Fibroblast of villous mesenchyme (primary cell): ENCODE results near the gene NDUFB10. TPM values are rescaled to one million over a fixed set of nuclear protein-coding genes. Genes with fewer than 3 reads are reported as not detected.
"Not testable (repeated sequence)": the region's sequence is repeated elsewhere in the genome, so short reads cannot be mapped to it uniquely, and the experiment has no call there.

Experiments
- DNase-seq: peaks from one replicate; pipeline ENCODE4 v3.0.0-alpha.2; 2010; ENCODE audit warnings: low read depth
- H3K4me3 ChIP-seq: 2 replicates; pipeline ENCODE4 v1.5.1; 2011; ENCODE audit warnings: low read depth, mild to moderate bottlenecking, low read length
- total RNA-seq: library from RNA; depleted of rRNA; stranded (reverse); fragments of >200 nt; gene quantifications from 2 replicates; pipeline ENCODE4 v1.2.3, GENCODE V29; 2012
- TF ChIP-seq, protein P1 (sequence below): IDR thresholded peaks from 2 replicates; pipeline ENCODE4 v1.5.1; 2012; ENCODE audit warnings: low read depth, mild to moderate bottlenecking, low read length; ENCODE audit not compliant: insufficient read depth

Gene NDUFB10
- total RNA-seq, 1 donor: 87.2 TPM

DNA sequence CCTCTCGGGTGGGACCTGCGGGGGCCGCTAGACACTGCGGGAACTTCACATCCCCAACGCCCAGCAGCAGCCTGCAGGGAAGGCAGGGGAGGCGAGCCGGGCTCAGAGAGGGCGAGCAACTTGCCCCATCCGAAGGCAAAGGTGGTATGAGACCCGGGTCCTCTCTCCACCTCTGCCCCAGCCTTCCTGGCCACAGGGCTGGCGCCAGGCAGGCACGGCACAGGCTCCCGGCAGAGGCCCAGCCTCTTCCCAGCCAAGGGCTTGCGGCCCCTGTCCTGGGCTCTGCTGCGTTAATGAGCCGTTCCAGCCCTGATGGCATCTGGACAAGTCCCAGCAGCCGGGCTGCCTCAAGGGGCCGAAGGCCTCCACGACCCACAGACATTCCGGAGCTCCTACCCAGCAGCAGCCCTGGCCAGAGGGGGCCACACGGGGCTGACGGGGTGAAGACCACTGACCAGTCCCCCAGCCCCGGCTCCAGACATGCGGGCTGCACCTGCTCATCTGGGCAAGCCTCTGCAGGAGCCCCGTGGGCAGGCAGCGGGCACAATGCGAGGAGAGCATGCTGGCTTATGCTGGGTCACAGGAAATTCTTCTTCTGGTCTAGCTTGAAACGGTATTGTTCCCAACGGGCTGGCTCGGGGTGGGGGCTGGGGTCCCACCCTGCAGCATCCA lies 39.9 kb upstream of the NDUFB10 start:
- H3K4me3 ChIP-seq: no peak overlapping the region
- DNase-seq: no peak
- TF ChIP-seq, protein P1, sequence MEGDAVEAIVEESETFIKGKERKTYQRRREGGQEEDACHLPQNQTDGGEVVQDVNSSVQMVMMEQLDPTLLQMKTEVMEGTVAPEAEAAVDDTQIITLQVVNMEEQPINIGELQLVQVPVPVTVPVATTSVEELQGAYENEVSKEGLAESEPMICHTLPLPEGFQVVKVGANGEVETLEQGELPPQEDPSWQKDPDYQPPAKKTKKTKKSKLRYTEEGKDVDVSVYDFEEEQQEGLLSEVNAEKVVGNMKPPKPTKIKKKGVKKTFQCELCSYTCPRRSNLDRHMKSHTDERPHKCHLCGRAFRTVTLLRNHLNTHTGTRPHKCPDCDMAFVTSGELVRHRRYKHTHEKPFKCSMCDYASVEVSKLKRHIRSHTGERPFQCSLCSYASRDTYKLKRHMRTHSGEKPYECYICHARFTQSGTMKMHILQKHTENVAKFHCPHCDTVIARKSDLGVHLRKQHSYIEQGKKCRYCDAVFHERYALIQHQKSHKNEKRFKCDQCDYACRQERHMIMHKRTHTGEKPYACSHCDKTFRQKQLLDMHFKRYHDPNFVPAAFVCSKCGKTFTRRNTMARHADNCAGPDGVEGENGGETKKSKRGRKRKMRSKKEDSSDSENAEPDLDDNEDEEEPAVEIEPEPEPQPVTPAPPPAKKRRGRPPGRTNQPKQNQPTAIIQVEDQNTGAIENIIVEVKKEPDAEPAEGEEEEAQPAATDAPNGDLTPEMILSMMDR: no peak

GRCh38 chr16:1920122-1920521 lies 39.2 kb upstream of the NDUFB10 start:
- not testable (repeated sequence) for H3K4me3 ChIP-seq, DNase-seq

DNA sequence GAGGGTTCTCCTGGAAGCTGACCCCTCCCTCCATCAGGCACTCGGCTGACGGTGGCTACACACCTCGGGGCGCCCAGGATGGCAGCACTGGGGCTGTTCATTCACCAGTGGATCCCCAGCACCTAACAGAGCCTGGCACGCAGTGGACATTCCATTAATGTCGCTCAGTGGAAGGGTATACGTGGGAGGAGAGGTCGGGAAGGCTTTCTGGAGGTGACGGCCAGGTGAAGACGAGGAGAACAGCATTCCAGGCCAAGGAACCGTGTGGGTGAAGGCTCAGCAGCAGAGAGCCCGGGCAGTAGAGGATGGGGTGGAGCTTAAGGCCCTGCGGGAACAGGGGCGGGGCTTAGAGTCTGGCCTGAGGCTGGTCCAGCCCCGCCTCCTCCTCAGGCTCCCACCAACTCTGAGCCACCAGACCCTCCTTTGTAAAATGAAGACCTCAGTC lies 38.6 kb upstream of the NDUFB10 start:
- DNase-seq: no peak
- TF ChIP-seq, protein P1: no peak
- H3K4me3 ChIP-seq: no peak overlapping the region

GRCh38 chr16:1922357-1922756 lies 37.0 kb upstream of the NDUFB10 start:
- TF ChIP-seq, protein P1: no peak
- no peak for DNase-seq
- no peak overlapping the region for H3K4me3 ChIP-seq

DNA sequence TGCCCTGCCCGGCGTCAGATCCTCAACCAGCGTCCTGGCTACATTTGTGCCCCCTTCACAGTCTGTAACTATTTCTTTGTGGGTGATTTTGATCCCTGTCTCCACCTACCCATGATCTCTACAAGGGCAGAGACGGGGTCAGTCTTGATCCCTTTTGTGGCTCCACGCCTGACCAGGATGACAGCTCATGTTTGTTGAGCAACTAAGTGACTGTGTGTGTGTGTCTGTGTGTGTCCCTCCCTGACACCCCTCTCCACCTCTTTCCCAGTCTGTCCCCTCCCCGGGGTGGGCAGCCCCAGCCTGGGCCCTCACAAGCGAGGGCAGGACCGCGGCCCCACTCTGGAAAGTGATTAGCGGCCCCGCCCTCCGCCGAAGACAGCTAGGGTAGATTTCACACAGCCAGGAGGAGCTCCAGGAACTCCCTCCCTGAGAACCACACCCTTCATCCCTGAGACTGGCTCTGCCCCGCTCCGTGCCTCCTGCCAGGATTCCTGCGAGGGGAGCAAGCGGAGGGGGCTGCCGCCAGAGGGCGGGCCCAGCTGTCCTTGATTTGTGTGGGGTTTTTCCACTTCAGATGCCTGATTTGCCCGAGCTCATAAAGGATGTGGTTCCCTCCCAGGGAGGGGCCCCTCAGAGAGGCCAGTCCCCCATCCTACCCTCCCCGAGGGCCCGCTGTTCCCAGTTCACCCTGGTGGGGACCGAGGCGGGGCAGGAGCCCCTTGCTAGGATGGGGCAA lies 35.9 kb upstream of the NDUFB10 start:
- DNase-seq: peak; percentile 76

DNA sequence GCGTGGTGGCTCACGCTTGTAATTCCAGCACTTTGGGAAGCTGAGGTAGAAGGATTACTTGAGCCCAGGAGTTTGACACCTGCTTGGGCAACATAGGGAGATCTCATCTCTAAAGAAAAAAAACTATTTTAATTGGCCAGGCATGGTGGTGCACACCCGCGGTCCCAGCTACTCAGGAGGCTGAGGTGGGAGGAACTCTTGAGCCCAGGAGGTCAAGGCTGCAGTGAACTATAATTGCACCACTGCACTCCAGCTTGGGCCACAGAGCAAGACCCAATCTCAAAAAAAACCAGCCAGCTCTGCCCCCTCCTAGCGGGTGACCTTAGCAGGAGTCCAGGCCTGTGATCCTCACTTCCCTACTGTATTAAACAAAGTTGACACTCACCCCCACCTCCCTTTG lies 35.2 kb upstream of the NDUFB10 start:
- DNase-seq: no peak
- H3K4me3 ChIP-seq: no peak overlapping the region
- TF ChIP-seq, protein P1: no peak

More for the DNA sequence above, 35.9 kb upstream of the NDUFB10 start:
- H3K4me3 ChIP-seq: no peak overlapping the region
- TF ChIP-seq, protein P1: peak; percentile 48

- H3K4me3 ChIP-seq: no peak overlapping the region
- TF ChIP-seq, protein P1: no peak
- DNase-seq: no peak
These were observed 33.1 kb upstream of the NDUFB10 start for GRCh38 chr16:1926271-1926670.
